CD14-positive monocyte (primary cell): ENCODE measurements around the gene COTL1. TPM values are rescaled to one million over a fixed set of nuclear protein-coding genes. Genes with fewer than 3 reads are reported as not detected.

Source experiments
- DNase-seq, 3 donors: peaks; one replicate each; pipeline ENCODE4 v3.0.0-alpha.2; 2011 to 2022
- H2AFZ ChIP-seq: 2 replicates; pipeline ENCODE4 v1.6.0; 2012; ENCODE audit warnings: mild to moderate bottlenecking, low read depth, low read length, inconsistent platforms; ENCODE audit not compliant: insufficient read depth, poor library complexity, severe bottlenecking
- H3K27ac ChIP-seq, 2 donors: 1 replicate in 1 of 2; 2 replicates in 1 of 2; pipeline ENCODE4 v1.5.1; 2012 to 2013; ENCODE audit warnings: low read length in 2 of 2, control low read depth in 1 of 2, inconsistent platforms in 1 of 2, low read depth in 1 of 2, mild to moderate bottlenecking in 1 of 2
- H3K27me3 ChIP-seq, 2 donors: one replicate each; pipeline versions ENCODE4 v1.6.0 to v1.6.1; 2011 to 2013; ENCODE audit warnings: low read length in 2 of 2; ENCODE audit not compliant: control insufficient read depth in 2 of 2, insufficient read depth in 2 of 2
- H3K36me3 ChIP-seq, 2 donors: replicated peaks in 1 of 2; 1 replicate in 1 of 2; 2 replicates in 1 of 2; pipeline versions ENCODE4 v1.5.1 to v1.6.1; 2012 to 2013; ENCODE audit warnings: low read length in 2 of 2, control low read depth in 1 of 2, inconsistent platforms in 1 of 2, mild to moderate bottlenecking in 1 of 2; ENCODE audit not compliant: insufficient read depth in 2 of 2, control insufficient read depth in 1 of 2
- H3K4me1 ChIP-seq, 2 donors: 1 replicate in 1 of 2; 2 replicates in 1 of 2; pipeline versions ENCODE4 v1.5.1 to v1.6.1; 2012 to 2013; ENCODE audit warnings: low read length in 2 of 2, control low read depth in 1 of 2, inconsistent platforms in 1 of 2, mild to moderate bottlenecking in 1 of 2, moderate library complexity in 1 of 2; ENCODE audit not compliant: insufficient read depth in 2 of 2, control insufficient read depth in 1 of 2
- H3K4me2 ChIP-seq: replicated peaks from 2 replicates; pipeline ENCODE3; 2012; ENCODE audit warnings: low read length, moderate library complexity, mild to moderate bottlenecking; ENCODE audit not compliant: poor library complexity, severe bottlenecking; ENCODE audit errors: extremely low read depth
- H3K4me3 ChIP-seq, 3 experiments: fragments of 200-600 bp in 1 of 3; sonication (generic) in 1 of 3; replicated peaks in 1 of 3; 1 replicate in 2 of 3; 2 replicates in 1 of 3; pipeline ENCODE4 v1.5.1; 2011 to 2013; ENCODE audit warnings: low read length in 3 of 3, mild to moderate bottlenecking in 3 of 3, control low read depth in 2 of 3, low read depth in 2 of 3, inconsistent platforms in 1 of 3, moderate library complexity in 1 of 3
- H3K79me2 ChIP-seq: 2 replicates; pipeline ENCODE4 v1.6.0; 2012; ENCODE audit warnings: mild to moderate bottlenecking, control low read depth, inconsistent platforms, low read length, moderate library complexity; ENCODE audit not compliant: insufficient read depth
- H3K9ac ChIP-seq: 2 replicates; pipeline ENCODE4 v1.6.0; 2017; ENCODE audit warnings: low read length, mild to moderate bottlenecking; ENCODE audit not compliant: insufficient read depth, poor library complexity, severe bottlenecking
- H3K9me3 ChIP-seq, 2 donors: replicated peaks in 1 of 2; 1 replicate in 1 of 2; 2 replicates in 1 of 2; pipeline versions ENCODE4 v1.5.1 to v1.6.1; 2012 to 2013; ENCODE audit warnings: low read length in 2 of 2, control low read depth in 1 of 2; ENCODE audit not compliant: control insufficient read depth in 1 of 2, insufficient read depth in 1 of 2
- H4K20me1 ChIP-seq: 2 replicates; pipeline ENCODE4 v1.6.0; 2012; ENCODE audit warnings: mild to moderate bottlenecking, low read length, control low read depth, moderate library complexity; ENCODE audit not compliant: insufficient read depth
- H3K27ac Mint-ChIP-seq, 7 donors: one replicate each; pipeline ENCODE4 v1.8.0; 2020; ENCODE audit warnings: mild to moderate bottlenecking in 7 of 7, mixed read lengths in 7 of 7, moderate library complexity in 6 of 7, inconsistent platforms in 2 of 7
- H3K27me3 Mint-ChIP-seq, 3 donors: one replicate each; pipeline ENCODE4 v1.8.0; 2021 to 2022; ENCODE audit warnings: low read depth in 3 of 3, mild to moderate bottlenecking in 3 of 3, mixed read lengths in 3 of 3, moderate library complexity in 3 of 3, inconsistent platforms in 1 of 3
- H3K36me3 Mint-ChIP-seq, 2 donors: one replicate each; pipeline ENCODE4 v1.8.0; 2020; ENCODE audit warnings: mixed read lengths in 2 of 2, inconsistent platforms in 1 of 2, mild to moderate bottlenecking in 1 of 2
- H3K4me1 Mint-ChIP-seq: one replicate; pipeline ENCODE4 v1.8.0; 2020; ENCODE audit warnings: mild to moderate bottlenecking, mixed read lengths
- H3K4me3 Mint-ChIP-seq, 2 donors: one replicate each; pipeline ENCODE4 v1.8.0; 2020; ENCODE audit warnings: mild to moderate bottlenecking in 2 of 2, mixed read lengths in 2 of 2, moderate library complexity in 1 of 2
- H3K9me3 Mint-ChIP-seq, 7 donors: one replicate each; pipeline ENCODE4 v1.8.0; 2020 to 2022; ENCODE audit warnings: mixed read lengths in 7 of 7, mild to moderate bottlenecking in 6 of 7, moderate library complexity in 6 of 7, inconsistent platforms in 2 of 7
- CTCF ChIP-seq: fragments of 200-600 bp; IDR thresholded peaks from one replicate; pipeline ENCODE4 v1.8.0; 2022; ENCODE audit warnings: antibody characterized with exemption, mild to moderate bottlenecking
- WGBS: methylation state at CpG from one replicate; pipeline ENCODE4 v1.1.5; 2013; ENCODE audit warnings: missing lambda C conversion rate; ENCODE audit not compliant: insufficient coverage; 5-methylcytosine and 5-hydroxymethylcytosine counted together
- intact Hi-C, 2 donors: fragments of 100-400 bp; cut with micrococcal nuclease; formaldehyde crosslinking; loops; one replicate each; pipeline versions ENCODE4 v1.15.0 to v1.15.1; 2023
- polyA plus RNA-seq, 3 donors: library from polyadenylated mRNA; depleted of rRNA in 1 of 3; unstranded in 2 of 3; stranded (reverse) in 1 of 3; fragments of 300-500 nt in 2 of 3; fragments of >200 nt in 1 of 3; fragmentation: Illumina TruSeq in 2 of 3; gene quantifications; 1 replicate in 2 of 3; 2 replicates in 1 of 3; pipeline ENCODE4 v1.2.3, GENCODE V29; 2012 to 2021

The COTL1 gene
- polyA plus RNA-seq, 3 donors, result 648 to 1,843 (median 1,643) TPM

GRCh38 chr16:84585886-84586285, 32.0 kb downstream of the COTL1 start:
- Mint-ChIP-seq H3K4me1 (peaks cover 40% of the 10 kb centered on the region), H3K27me3 (peaks cover 0 to under 1% (median 0%) of the 10 kb centered on the region in 3 donors), H3K36me3 (peaks cover 73 to 95% of the 10 kb centered on the region in 2 donors), H3K27ac (peak overlapping the region; percentile 79 to 91 (median 89)), H3K9me3 (no peaks in the 10 kb centered on the region), H3K4me3 (peak overlapping the region; percentile 60 to 65)
- peaks cover 100% of the 10 kb centered on the region for H4K20me1 ChIP-seq
- peaks cover 38 to 39% of the 10 kb centered on the region in 2 donors for H3K4me1 ChIP-seq
- H3K36me3 ChIP-seq, result peaks cover 71 to 89% of the 10 kb centered on the region in 2 donors
- DNase-seq, result peak in 2 of 3 donors; percentile 32 to 47
- whole genome bisulfite sequencing, result 61% methylated on average over 8 of the region's 10 CpGs
- peaks cover 94% of the 10 kb centered on the region for H3K79me2 ChIP-seq
- H2AFZ ChIP-seq, result no peak overlapping the region
- no peak for TF ChIP-seq CTCF
- H3K4me3 ChIP-seq, result peak overlapping the region in 1 of 3 experiments; percentile 52
- H3K27ac ChIP-seq, result peak overlapping the region; percentile 65 to 69
- H3K9ac ChIP-seq, result no peak overlapping the region
- H3K9me3 ChIP-seq, result no peaks in the 10 kb centered on the region
- peak overlapping the region; percentile 56 for H3K4me2 ChIP-seq
- H3K27me3 ChIP-seq, result no peaks in the 10 kb centered on the region
- intact Hi-C loops, result loop anchor here in 1 of 2 donors (5.0 kb wide), 1 partner anchor 36 kb away; no protein-coding TSS in a partner anchor

GRCh38 chr16:84585467-84585866, 32.4 kb downstream of the COTL1 start:
- peak; percentile 51 to 75 (median 59) for DNase-seq
- Histone ChIP-seq H4K20me1 (peaks cover 100% of the 10 kb centered on the region), H3K9ac (no peak overlapping the region), H3K27ac (peak overlapping the region; percentile 65 to 69), H3K4me3 (peak overlapping the region in 1 of 3 experiments; percentile 52), H2AFZ (no peak overlapping the region), H3K9me3 (no peaks in the 10 kb centered on the region), H3K4me1 (peaks cover 38 to 39% of the 10 kb centered on the region in 2 donors), H3K27me3 (no peaks in the 10 kb centered on the region), H3K36me3 (peaks cover 73 to 89% of the 10 kb centered on the region in 2 donors), H3K79me2 (peaks cover 94% of the 10 kb centered on the region), H3K4me2 (peak overlapping the region; percentile 56)
- Mint-ChIP-seq H3K4me1 (peaks cover 40% of the 10 kb centered on the region), H3K36me3 (peaks cover 75 to 95% of the 10 kb centered on the region in 2 donors), H3K9me3 (no peaks in the 10 kb centered on the region), H3K4me3 (peak overlapping the region in 1 of 2 donors; percentile 60), H3K27me3 (no peaks in the 10 kb centered on the region), H3K27ac (peak overlapping the region; percentile 65 to 91 (median 89))
- whole genome bisulfite sequencing, result 67% methylated on average over 2 of the region's 6 CpGs
- intact Hi-C loops, result loop anchor here in 1 of 2 donors (5.0 kb wide), 1 partner anchor 37 kb away; no protein-coding TSS in a partner anchor
- TF ChIP-seq CTCF, result no peak
